ENCODE results near the gene SAP30L. TPM values are rescaled to one million over a fixed set of nuclear protein-coding genes. Genes with fewer than 3 reads are reported as not detected.

SAP30L gene
- total and polyA plus RNA-seq, 2 experiments from 2014 or later, result 21.4 to 29.3 TPM

GRCh38 chr5:154493274-154493673 is 47.5 kb downstream of the SAP30L start:
- Histone ChIP-seq H3K9me2 (ENCODE audit: insufficient read depth) (no peaks in the 10 kb centered on the region), H4K20me1 (replicated peaks; ENCODE audit: insufficient read depth) (no peaks in the 10 kb centered on the region), H3K4me2 (peak overlapping the region; percentile 40; the same call in 1 of the 2 replicates), H3K27ac (ENCODE audit: low read depth) (no peak overlapping the region), H3K79me2 (replicated peaks; ENCODE audit: insufficient read depth) (no peaks in the 10 kb centered on the region), H3K4me1 (ENCODE audit: insufficient read depth) (no peaks in the 10 kb centered on the region), H3F3A (replicated peaks; ENCODE audit: low read depth) (no peaks in the 10 kb centered on the region), H3K36me3 (ENCODE audit: insufficient read depth) (no peaks in the 10 kb centered on the region), H3K4me3 (peak overlapping the region; percentile 34; the same call in 1 of the 2 replicates), H3K27me3 (ENCODE audit: insufficient read depth) (peaks cover 40% of the 10 kb centered on the region), H2AFZ (peak overlapping the region; percentile 66; the same call in 1 of the 2 replicates)
- Mint-ChIP-seq H3K4me1 (no peaks in the 10 kb centered on the region), H3K27ac (no peak overlapping the region), H3K4me3 (peak overlapping the region; percentile 38; the same call in 2 of the 3 replicates), H3K36me3 (ENCODE audit: low read depth) (no peaks in the 10 kb centered on the region), H3K27me3 (ENCODE audit: insufficient read depth, low read depth, poor library complexity) (peaks cover 11% of the 10 kb centered on the region), H3K9me3 (no peaks in the 10 kb centered on the region; the same call in 2 of the 3 replicates)
- DNase-seq (ENCODE audit: low spot score) (peak; percentile 23), ATAC-seq (peak; percentile 97)
- 0 out of 4 replicates have a peak, but pooled peaks of 1 of the 2 experiments have one; percentile 3 for TF ChIP-seq CTCF (conservative IDR thresholded peaks at IDR 0.05; ENCODE audit: low read depth in 2 of 2)
- TF ChIP-seq, protein P1, sequence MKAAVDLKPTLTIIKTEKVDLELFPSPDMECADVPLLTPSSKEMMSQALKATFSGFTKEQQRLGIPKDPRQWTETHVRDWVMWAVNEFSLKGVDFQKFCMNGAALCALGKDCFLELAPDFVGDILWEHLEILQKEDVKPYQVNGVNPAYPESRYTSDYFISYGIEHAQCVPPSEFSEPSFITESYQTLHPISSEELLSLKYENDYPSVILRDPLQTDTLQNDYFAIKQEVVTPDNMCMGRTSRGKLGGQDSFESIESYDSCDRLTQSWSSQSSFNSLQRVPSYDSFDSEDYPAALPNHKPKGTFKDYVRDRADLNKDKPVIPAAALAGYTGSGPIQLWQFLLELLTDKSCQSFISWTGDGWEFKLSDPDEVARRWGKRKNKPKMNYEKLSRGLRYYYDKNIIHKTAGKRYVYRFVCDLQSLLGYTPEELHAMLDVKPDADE (IDR thresholded peaks at IDR 0.05), result no peak
- no peak for TF ChIP-seq ZNF114 (CRISPR knock-in tag; IDR thresholded peaks at IDR 0.05)

DNA sequence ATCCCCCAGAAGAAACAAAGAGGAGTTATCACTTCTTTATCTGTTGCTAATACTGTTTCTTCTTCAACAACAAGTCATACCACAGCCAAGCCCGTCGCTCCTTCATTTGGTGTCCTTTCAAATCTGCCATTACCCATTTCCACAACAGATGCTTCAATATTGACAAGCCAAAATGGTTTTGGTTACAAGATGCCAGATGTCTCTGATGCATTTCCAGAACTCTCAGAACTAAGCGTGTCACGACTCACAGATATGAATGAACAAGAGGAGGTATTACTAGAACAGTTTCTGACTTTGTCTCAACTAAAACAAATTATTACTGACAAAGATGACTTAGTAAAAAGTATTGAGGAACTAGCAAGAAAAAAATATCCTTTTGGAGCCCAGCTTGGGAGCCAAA is 48.2 kb downstream of the SAP30L start:
- no peak overlapping the region for H3K4me3 ChIP-seq
- H3K4me1 ChIP-seq (ENCODE audit: insufficient read depth), result no peaks in the 10 kb centered on the region
- no peak overlapping the region for H3K4me2 ChIP-seq
- no peaks in the 10 kb centered on the region for H3K79me2 ChIP-seq (replicated peaks; ENCODE audit: insufficient read depth)
- Mint-ChIP-seq H3K36me3 (ENCODE audit: low read depth) (no peaks in the 10 kb centered on the region), H3K4me3 (no peak overlapping the region), H3K27ac (no peak overlapping the region), H3K27me3 (ENCODE audit: insufficient read depth, low read depth, poor library complexity) (peaks cover 11% of the 10 kb centered on the region), H3K9me3 (no peaks in the 10 kb centered on the region; the same call in 2 of the 3 replicates), H3K4me1 (no peaks in the 10 kb centered on the region)
- no peaks in the 10 kb centered on the region for H3K9me2 ChIP-seq (ENCODE audit: insufficient read depth)
- no peaks in the 10 kb centered on the region for H3K36me3 ChIP-seq (ENCODE audit: insufficient read depth)
- no peak overlapping the region for H3K27ac ChIP-seq (ENCODE audit: low read depth)
- no peak for ATAC-seq
- no peaks in the 10 kb centered on the region for H4K20me1 ChIP-seq (replicated peaks; ENCODE audit: insufficient read depth)
- no peak overlapping the region for H2AFZ ChIP-seq
- H3K27me3 ChIP-seq (ENCODE audit: insufficient read depth), result peaks cover 33% of the 10 kb centered on the region
- DNase-seq (ENCODE audit: low spot score), result no peak
- no peaks in the 10 kb centered on the region for H3F3A ChIP-seq (replicated peaks; ENCODE audit: low read depth)
- TF ChIP-seq ZNF331 (CRISPR knock-in tag; IDR thresholded peaks at IDR 0.05; ENCODE audit: low read depth), result no peak
- TF ChIP-seq CREB1 (CRISPR knock-in tag; IDR thresholded peaks at IDR 0.05; ENCODE audit: low read depth), result no peak
- TF ChIP-seq JUNB (IDR thresholded peaks at IDR 0.05; ENCODE audit: unreplicated experiment), result no peak
- TF ChIP-seq STAT1 (IDR thresholded peaks at IDR 0.05; ENCODE audit: unreplicated experiment), result no peak
- TF ChIP-seq ZNF462 (CRISPR knock-in tag; IDR thresholded peaks at IDR 0.05), result no peak
- no peak for TF ChIP-seq NANOG (IDR thresholded peaks at IDR 0.05; ENCODE audit: borderline replicate concordance)
- TF ChIP-seq CTCF (conservative IDR thresholded peaks at IDR 0.05; ENCODE audit: low read depth in 2 of 2), result no peak
